ENCODE results near the gene SPEG.

DNA sequence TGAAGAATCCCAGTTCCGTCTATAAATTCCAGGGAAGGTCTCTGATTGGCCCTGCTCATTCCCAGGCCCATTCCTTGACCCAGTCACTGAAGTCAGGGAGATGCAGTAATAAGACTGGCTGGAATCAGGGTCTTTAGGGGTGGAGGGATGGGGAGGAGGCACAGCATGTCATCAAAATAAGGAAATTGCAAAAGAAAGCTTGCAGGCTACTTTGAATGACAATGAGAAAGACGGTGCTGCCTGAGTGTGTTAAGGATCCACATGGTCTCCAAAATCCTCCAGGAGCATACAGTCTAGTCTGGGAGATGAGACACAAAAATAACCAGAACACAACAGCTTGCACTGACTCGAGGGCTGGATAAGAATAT, 18.4 kb upstream of the SPEG start:
- TF ChIP-seq ZSCAN20 (CRISPR knock-in tag; IDR thresholded peaks at IDR 0.05) (no peak), BHLHE40 (IDR thresholded peaks at IDR 0.05; ENCODE audit: low read depth, low read length) (no peak), EP300 (IDR thresholded peaks at IDR 0.05) (no peak), CTCF (IDR thresholded peaks at IDR 0.05) (no peak), POLR2A (IDR thresholded peaks at IDR 0.05; ENCODE audit: low read length) (no peak), RNF2 (IDR thresholded peaks at IDR 0.05; ENCODE audit: borderline replicate concordance, low read depth) (no peak)
- TF ChIP-seq, protein P1, sequence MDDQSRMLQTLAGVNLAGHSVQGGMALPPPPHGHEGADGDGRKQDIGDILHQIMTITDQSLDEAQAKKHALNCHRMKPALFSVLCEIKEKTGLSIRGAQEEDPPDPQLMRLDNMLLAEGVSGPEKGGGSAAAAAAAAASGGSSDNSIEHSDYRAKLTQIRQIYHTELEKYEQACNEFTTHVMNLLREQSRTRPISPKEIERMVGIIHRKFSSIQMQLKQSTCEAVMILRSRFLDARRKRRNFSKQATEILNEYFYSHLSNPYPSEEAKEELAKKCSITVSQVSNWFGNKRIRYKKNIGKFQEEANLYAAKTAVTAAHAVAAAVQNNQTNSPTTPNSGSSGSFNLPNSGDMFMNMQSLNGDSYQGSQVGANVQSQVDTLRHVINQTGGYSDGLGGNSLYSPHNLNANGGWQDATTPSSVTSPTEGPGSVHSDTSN (IDR thresholded peaks at IDR 0.05): no peak

Measured in A549 (cell line).